HL-60 (cell line): ENCODE measurements around the gene PPP3CA.

Source experiments
- POLR2AphosphoS5 ChIP-seq: IDR thresholded peaks from 2 replicates; pipeline ENCODE4 v1.6.1; 2012; ENCODE audit warnings: low read depth
- SPI1 ChIP-seq: IDR thresholded peaks from 2 replicates; pipeline ENCODE4 v1.6.1; 2012; ENCODE audit warnings: low read depth, mild to moderate bottlenecking, borderline replicate concordance
- TF ChIP-seq, protein P1 (sequence below): IDR thresholded peaks from one replicate; pipeline ENCODE4 v1.5.1; 2011; ENCODE audit warnings: low read length, control low read depth, inconsistent platforms; ENCODE audit not compliant: insufficient read depth

DNA sequence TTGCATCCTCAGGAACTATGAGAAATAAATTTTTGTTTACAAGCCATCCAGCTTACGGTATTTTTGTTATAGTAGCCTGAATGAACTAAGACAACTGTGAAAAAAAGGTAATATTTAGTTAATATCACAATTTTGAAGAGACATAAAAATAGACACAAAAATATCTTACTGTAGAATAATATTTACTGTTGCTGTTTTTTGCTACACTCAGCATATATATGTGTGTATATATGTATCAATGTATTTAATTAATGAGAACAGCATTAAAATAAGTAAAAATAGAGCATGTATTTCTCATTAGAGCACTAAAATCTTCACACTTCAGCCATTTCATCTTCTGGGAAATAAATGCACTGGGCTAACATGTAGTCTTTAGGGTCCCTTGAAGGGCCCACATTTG is 24.6 kb downstream of the PPP3CA start:
- TF ChIP-seq SPI1 = no peak
- TF ChIP-seq, protein P1, sequence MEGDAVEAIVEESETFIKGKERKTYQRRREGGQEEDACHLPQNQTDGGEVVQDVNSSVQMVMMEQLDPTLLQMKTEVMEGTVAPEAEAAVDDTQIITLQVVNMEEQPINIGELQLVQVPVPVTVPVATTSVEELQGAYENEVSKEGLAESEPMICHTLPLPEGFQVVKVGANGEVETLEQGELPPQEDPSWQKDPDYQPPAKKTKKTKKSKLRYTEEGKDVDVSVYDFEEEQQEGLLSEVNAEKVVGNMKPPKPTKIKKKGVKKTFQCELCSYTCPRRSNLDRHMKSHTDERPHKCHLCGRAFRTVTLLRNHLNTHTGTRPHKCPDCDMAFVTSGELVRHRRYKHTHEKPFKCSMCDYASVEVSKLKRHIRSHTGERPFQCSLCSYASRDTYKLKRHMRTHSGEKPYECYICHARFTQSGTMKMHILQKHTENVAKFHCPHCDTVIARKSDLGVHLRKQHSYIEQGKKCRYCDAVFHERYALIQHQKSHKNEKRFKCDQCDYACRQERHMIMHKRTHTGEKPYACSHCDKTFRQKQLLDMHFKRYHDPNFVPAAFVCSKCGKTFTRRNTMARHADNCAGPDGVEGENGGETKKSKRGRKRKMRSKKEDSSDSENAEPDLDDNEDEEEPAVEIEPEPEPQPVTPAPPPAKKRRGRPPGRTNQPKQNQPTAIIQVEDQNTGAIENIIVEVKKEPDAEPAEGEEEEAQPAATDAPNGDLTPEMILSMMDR = no peak
- TF ChIP-seq POLR2AphosphoS5 = no peak
